Measurements from ENCODE around the gene C14orf119. TPM values are rescaled to one million over a fixed set of nuclear protein-coding genes. Genes with fewer than 3 reads are reported as not detected.

The C14orf119 gene
- total RNA-seq, 1 donor from 2014 or later, result 32.2 TPM

GRCh38 chr14:23119363-23120327 lies 24.3 kb downstream of the C14orf119 start:
- DNase-seq (ENCODE audit: low spot score) (no peak), ATAC-seq (no peak)
- intact Hi-C loops (cut with DNase I), result no loop called here

- peak; percentile 90 for ATAC-seq
- DNase-seq (ENCODE audit: low spot score), result peak; percentile 94
- intact Hi-C loops (cut with DNase I), result no loop called here
Observed at GRCh38 chr14:23120541-23121251, 25.4 kb downstream of the C14orf119 start.

GRCh38 chr14:23121361-23121771 lies 26.1 kb downstream of the C14orf119 start:
- peak; percentile 23 for ATAC-seq
- DNase-seq (ENCODE audit: low spot score), result no peak
- intact Hi-C loops (cut with DNase I), result no loop called here

GRCh38 chr14:23122086-23122485 lies 26.8 kb downstream of the C14orf119 start:
- DNase-seq (ENCODE audit: low spot score), result no peak
- intact Hi-C loops (cut with DNase I), result no loop called here
- no peak for ATAC-seq

- DNase-seq (ENCODE audit: low spot score), result no peak
- ATAC-seq, result no peak
- intact Hi-C loops (cut with DNase I), result no loop called here
Observed at GRCh38 chr14:23123419-23123818, 28.1 kb downstream of the C14orf119 start.

GRCh38 chr14:23124337-23124954 lies 29.1 kb downstream of the C14orf119 start:
- ATAC-seq (no peak), DNase-seq (ENCODE audit: low spot score) (no peak)
- intact Hi-C loops (cut with DNase I), result no loop called here

GRCh38 chr14:23125011-23125410 lies 29.7 kb downstream of the C14orf119 start:
- intact Hi-C loops (cut with DNase I), result loop anchor here (5.0 kb wide), 1 partner anchor 62 kb away; no protein-coding TSS in a partner anchor
- ATAC-seq (no peak), DNase-seq (ENCODE audit: low spot score) (no peak)

GRCh38 chr14:23125933-23126524 lies 30.7 kb downstream of the C14orf119 start:
- DNase-seq (ENCODE audit: low spot score) (no peak), ATAC-seq (peak; percentile 45)
- intact Hi-C loops (cut with DNase I), result loop anchor here (5.0 kb wide), 1 partner anchor 61 kb away; no protein-coding TSS in a partner anchor

- DNase-seq (ENCODE audit: low spot score) (no peak), ATAC-seq (peak; percentile 9)
- intact Hi-C loops (cut with DNase I), result loop anchor here (5.0 kb wide), 1 partner anchor 61 kb away; no protein-coding TSS in a partner anchor
Observed at GRCh38 chr14:23126548-23127278, 31.4 kb downstream of the C14orf119 start.

GRCh38 chr14:23127861-23128260 lies 32.6 kb downstream of the C14orf119 start:
- ATAC-seq (no peak), DNase-seq (ENCODE audit: low spot score) (no peak)
- intact Hi-C loops (cut with DNase I), result loop anchor here (5.0 kb wide), 1 partner anchor 59 kb away; no protein-coding TSS in a partner anchor

GRCh38 chr14:23128969-23129758 lies 33.9 kb downstream of the C14orf119 start:
- intact Hi-C loops (cut with DNase I), result loop anchor here (5.0 kb wide), 1 partner anchor 58 kb away; no protein-coding TSS in a partner anchor
- peak; percentile 8 for DNase-seq (ENCODE audit: low spot score)
- no peak for ATAC-seq

- ATAC-seq (no peak), DNase-seq (ENCODE audit: low spot score) (no peak)
- intact Hi-C loops (cut with DNase I), result loop anchor here (5.0 kb wide), 1 partner anchor 57 kb away; no protein-coding TSS in a partner anchor
Observed at GRCh38 chr14:23129759-23130316, 34.5 kb downstream of the C14orf119 start.

GRCh38 chr14:23130871-23131270 lies 35.6 kb downstream of the C14orf119 start:
- intact Hi-C loops (cut with DNase I), result no loop called here
- DNase-seq (ENCODE audit: low spot score), result peak; percentile 54
- ATAC-seq, result no peak

- intact Hi-C loops (cut with DNase I), result no loop called here
- ATAC-seq, result no peak
- no peak for DNase-seq (ENCODE audit: low spot score)
Observed at GRCh38 chr14:23131482-23131881, 36.2 kb downstream of the C14orf119 start.

GRCh38 chr14:23132970-23133369 lies 37.7 kb downstream of the C14orf119 start:
- DNase-seq (ENCODE audit: low spot score), result no peak

GRCh38 chr14:23136566-23137133 lies 41.3 kb downstream of the C14orf119 start:
- ATAC-seq, result no peak
- no peak for DNase-seq (ENCODE audit: low spot score)
- intact Hi-C loops (cut with DNase I), result no loop called here

More at GRCh38 chr14:23132970-23133369, 37.7 kb downstream of the C14orf119 start:
- ATAC-seq, result no peak
- intact Hi-C loops (cut with DNase I), result no loop called here
